KMS-11 (cell line): ENCODE data around the gene KLHL3.

Experiments used
- H2AFZ ChIP-seq: fragments of 200-600 bp; sonication (generic); 2 replicates; pipeline ENCODE4 v1.6.1; 2016; ENCODE audit warnings: antibody characterized with exemption, mixed run types, low read depth
- H3K27ac ChIP-seq: fragments of 200-600 bp; sonication (generic); 2 replicates; pipeline ENCODE4 v1.6.1; 2016; ENCODE audit warnings: mild to moderate bottlenecking, mixed run types
- H3K27me3 ChIP-seq: fragments of 200-600 bp; sonication (generic); 2 replicates; pipeline ENCODE4 v1.6.1; 2017; ENCODE audit warnings: mild to moderate bottlenecking, low read depth, mixed run types, moderate library complexity; ENCODE audit not compliant: insufficient read depth
- H3K36me3 ChIP-seq: fragments of 200-600 bp; sonication (generic); 2 replicates; pipeline ENCODE4 v1.6.1; 2017; ENCODE audit warnings: mild to moderate bottlenecking, mixed run types; ENCODE audit not compliant: insufficient read depth
- H3K4me1 ChIP-seq: fragments of 200-600 bp; sonication (generic); 2 replicates; pipeline ENCODE4 v1.6.1; 2016; ENCODE audit warnings: mild to moderate bottlenecking, low read depth, mixed run types; ENCODE audit not compliant: poor library complexity, severe bottlenecking
- H3K4me2 ChIP-seq: fragments of 200-600 bp; sonication (generic); 2 replicates; pipeline ENCODE4 v1.7.0; 2016; ENCODE audit warnings: mild to moderate bottlenecking, mixed run types
- H3K4me3 ChIP-seq: fragments of 200-600 bp; sonication (generic); IDR thresholded peaks from 2 replicates; pipeline ENCODE4 v1.6.1; 2017; ENCODE audit warnings: low read depth, low read length, mixed read lengths; ENCODE audit not compliant: insufficient read depth
- H3K79me2 ChIP-seq: fragments of 200-600 bp; sonication (generic); 2 replicates; pipeline ENCODE4 v1.6.1; 2016; ENCODE audit warnings: low read depth, mixed run types; ENCODE audit not compliant: insufficient read depth
- H3K9ac ChIP-seq: fragments of 200-600 bp; sonication (generic); 2 replicates; pipeline ENCODE4 v1.6.1; 2016; ENCODE audit warnings: mild to moderate bottlenecking, mixed run types
- H4K20me1 ChIP-seq: fragments of 200-600 bp; sonication (generic); 2 replicates; pipeline ENCODE4 v1.6.1; 2016; ENCODE audit warnings: mild to moderate bottlenecking, mixed run types; ENCODE audit not compliant: insufficient read depth
- CTCF ChIP-seq: fragments of 200-600 bp; sonication (generic); conservative IDR thresholded peaks from 2 replicates; pipeline ENCODE4 v1.6.1; 2017; ENCODE audit warnings: low read depth, mild to moderate bottlenecking, antibody characterized with exemption, low read length, moderate library complexity, mixed read lengths

KLHL3 gene

GRCh38 chr5:137587919-137588318 lies 148.0 kb downstream of the KLHL3 start:
- H3K9ac ChIP-seq, result no peak overlapping the region
- no peak overlapping the region for H3K4me2 ChIP-seq
- no peaks in the 10 kb centered on the region for H3K79me2 ChIP-seq
- H3K27ac ChIP-seq, result no peak overlapping the region
- no peaks in the 10 kb centered on the region for H3K36me3 ChIP-seq
- H2AFZ ChIP-seq, result no peak overlapping the region
- H3K4me1 ChIP-seq, result no peaks in the 10 kb centered on the region
- no peaks in the 10 kb centered on the region for H3K27me3 ChIP-seq
- H3K4me3 ChIP-seq, result no peak overlapping the region
- no peak for TF ChIP-seq CTCF
- H4K20me1 ChIP-seq, result no peaks in the 10 kb centered on the region

GRCh38 chr5:137584262-137584661 lies 151.6 kb downstream of the KLHL3 start:
- no peak overlapping the region for H3K9ac ChIP-seq
- H3K36me3 ChIP-seq, result no peaks in the 10 kb centered on the region
- H3K27ac ChIP-seq, result no peak overlapping the region
- no peaks in the 10 kb centered on the region for H3K79me2 ChIP-seq
- H3K4me2 ChIP-seq, result no peak overlapping the region
- H3K27me3 ChIP-seq, result no peaks in the 10 kb centered on the region
- no peak overlapping the region for H2AFZ ChIP-seq
- no peak for TF ChIP-seq CTCF
- no peak overlapping the region for H3K4me3 ChIP-seq
- H4K20me1 ChIP-seq, result no peaks in the 10 kb centered on the region
- H3K4me1 ChIP-seq, result no peaks in the 10 kb centered on the region

DNA sequence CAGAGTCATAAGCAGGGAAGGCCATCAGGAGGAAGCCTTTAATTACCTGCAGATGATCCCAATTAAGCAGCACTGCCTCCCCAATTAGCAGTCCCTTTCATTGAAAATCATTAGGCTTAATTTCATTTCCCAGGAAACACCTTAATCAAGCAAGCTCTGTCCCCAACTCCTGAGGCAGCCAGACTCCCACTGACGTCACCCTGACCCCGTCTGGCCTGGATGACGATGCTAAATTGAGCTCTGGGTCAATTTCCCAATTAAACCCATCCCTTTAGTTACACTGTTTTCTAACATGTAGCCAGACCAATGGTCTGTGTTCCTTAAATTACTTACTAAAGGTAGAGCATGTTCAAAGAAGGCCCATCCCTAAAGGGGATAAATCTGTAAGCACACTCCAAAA lies 152.8 kb downstream of the KLHL3 start:
- Histone ChIP-seq H3K4me3 (no peak overlapping the region), H3K9ac (no peak overlapping the region), H3K27ac (no peak overlapping the region), H3K4me1 (no peaks in the 10 kb centered on the region), H3K79me2 (no peaks in the 10 kb centered on the region), H3K36me3 (no peaks in the 10 kb centered on the region), H2AFZ (no peak overlapping the region), H4K20me1 (no peaks in the 10 kb centered on the region), H3K27me3 (no peaks in the 10 kb centered on the region), H3K4me2 (no peak overlapping the region)
- TF ChIP-seq CTCF, result no peak

- no peak overlapping the region for H3K9ac ChIP-seq
- no peaks in the 10 kb centered on the region for H3K4me1 ChIP-seq
- no peak overlapping the region for H3K27ac ChIP-seq
- no peak overlapping the region for H3K4me3 ChIP-seq
- H3K27me3 ChIP-seq, result no peaks in the 10 kb centered on the region
- H3K4me2 ChIP-seq, result no peak overlapping the region
- no peaks in the 10 kb centered on the region for H3K36me3 ChIP-seq
- no peaks in the 10 kb centered on the region for H3K79me2 ChIP-seq
- H2AFZ ChIP-seq, result no peak overlapping the region
- no peaks in the 10 kb centered on the region for H4K20me1 ChIP-seq
- TF ChIP-seq CTCF, result no peak
Observed at GRCh38 chr5:137582218-137582617, 153.7 kb downstream of the KLHL3 start.

DNA sequence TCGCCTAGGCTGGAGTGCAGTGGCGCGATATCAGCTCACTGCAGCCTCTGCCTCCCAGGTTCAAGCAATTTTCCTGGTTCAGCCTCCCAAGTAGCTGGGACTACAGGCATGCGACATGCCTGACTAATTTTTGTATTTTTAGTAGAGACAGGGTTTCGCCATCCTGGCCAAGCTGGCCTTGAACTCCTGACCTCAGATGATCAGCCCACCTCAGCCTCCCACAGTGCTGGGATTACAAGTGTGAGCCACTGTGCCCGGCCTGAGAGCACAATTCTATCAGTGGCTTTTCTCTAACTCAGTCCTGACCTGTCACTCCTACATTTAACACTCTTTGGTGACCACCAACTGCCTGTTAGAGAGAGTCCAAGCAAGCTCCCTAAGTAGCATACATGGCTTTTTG lies 154.1 kb downstream of the KLHL3 start:
- Histone ChIP-seq H3K27ac (no peak overlapping the region), H3K4me3 (no peak overlapping the region), H4K20me1 (no peaks in the 10 kb centered on the region), H2AFZ (no peak overlapping the region), H3K79me2 (no peaks in the 10 kb centered on the region), H3K4me1 (no peaks in the 10 kb centered on the region), H3K4me2 (no peak overlapping the region), H3K27me3 (no peaks in the 10 kb centered on the region), H3K36me3 (no peaks in the 10 kb centered on the region), H3K9ac (no peak overlapping the region)
- TF ChIP-seq CTCF, result no peak
